ENCODE data around the gene SLC37A3.

GRCh38 chr7:140297192-140297591 is 101.1 kb downstream of the SLC37A3 start:
- TF ChIP-seq CTCF (IDR thresholded peaks at IDR 0.05; ENCODE audit: low read depth, low read length, missing input control) (no peak), HNF4G (IDR thresholded peaks at IDR 0.05) (no peak), EGR1 (IDR thresholded peaks at IDR 0.05; ENCODE audit: low read depth in 2 of 2) (no peak), REST (IDR thresholded peaks at IDR 0.05) (no peak), HNF4A (conservative IDR thresholded peaks at IDR 0.05) (no peak), GABPA (IDR thresholded peaks at IDR 0.05 in 1 of 2, conservative IDR thresholded peaks at IDR 0.05 in 1 of 2) (no peak), ATF3 (IDR thresholded peaks at IDR 0.05) (no peak), MAX (IDR thresholded peaks at IDR 0.05) (no peak)
